Left kidney (tissue), 2 donors: ENCODE results near the gene SMAP1. TPM values are rescaled to one million over a fixed set of nuclear protein-coding genes. Genes with fewer than 3 reads are reported as not detected.

Experiments used
- DNase-seq: peaks from one replicate; pipeline ENCODE4 v3.0.0-alpha.2; 2013
- polyA plus RNA-seq: library from polyadenylated mRNA; unstranded; fragments of 120-200 nt; gene quantifications from one replicate; pipeline ENCODE4 v1.2.1, GENCODE V29; 2013; ENCODE audit not compliant: insufficient read length

The SMAP1 gene
- polyA plus RNA-seq, 1 donor = 31.3 TPM

- no peak for DNase-seq
Observed at GRCh38 chr6:70676821-70677220, 9.1 kb downstream of the SMAP1 start.

DNA sequence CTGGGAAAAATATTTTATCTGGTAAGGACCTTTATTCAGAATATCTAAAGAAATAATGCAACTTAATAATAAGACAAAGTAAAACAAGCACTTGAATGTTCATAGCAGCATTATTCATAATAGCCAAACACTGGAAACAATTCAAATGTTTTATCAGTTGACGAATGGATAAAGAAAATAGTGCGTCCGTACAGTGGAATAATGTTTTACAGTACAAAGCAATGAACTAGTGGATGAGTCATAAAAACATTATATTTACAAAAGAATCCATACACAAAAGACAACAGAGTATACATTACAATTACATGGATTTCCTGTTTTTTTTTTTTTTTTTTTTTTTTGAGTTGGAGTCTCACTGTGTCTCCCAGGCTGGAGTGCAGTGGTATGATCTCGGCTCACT lies 12.7 kb downstream of the SMAP1 start:
- DNase-seq = no peak

GRCh38 chr6:70684794-70685493 lies 17.3 kb downstream of the SMAP1 start:
- no peak for DNase-seq

DNA sequence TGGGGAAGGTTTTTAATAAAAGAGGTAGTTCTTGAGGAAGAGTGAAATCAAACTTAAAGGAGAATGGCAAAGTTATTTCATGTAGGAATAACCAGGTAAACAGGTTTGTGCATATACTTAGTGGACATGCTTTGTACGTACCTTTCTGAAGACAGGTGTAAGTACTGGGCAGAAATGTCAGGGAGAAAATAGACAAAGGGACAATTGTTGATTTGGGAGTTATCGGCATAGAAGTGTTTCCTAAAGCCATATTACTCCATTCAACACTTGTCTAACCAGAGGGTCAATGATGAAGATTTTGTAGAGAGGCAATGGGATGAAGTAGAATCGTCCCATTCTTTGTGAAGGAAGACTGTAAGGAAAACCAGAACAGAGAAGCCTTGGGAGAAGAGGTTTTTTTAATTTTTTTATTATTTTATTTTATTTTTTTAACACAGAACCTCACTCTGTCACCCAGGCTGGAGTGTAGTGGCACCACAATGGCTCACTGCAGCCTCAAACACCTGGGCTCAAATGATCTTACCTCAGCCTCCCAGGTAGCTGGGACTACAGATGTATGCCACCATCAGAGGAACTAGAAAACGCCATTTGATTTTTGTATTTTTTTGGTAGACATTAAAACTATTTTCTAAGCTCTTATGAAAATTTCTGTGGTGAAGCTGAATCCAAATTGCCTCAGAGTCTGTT lies 18.0 kb downstream of the SMAP1 start:
- DNase-seq = no peak

DNA sequence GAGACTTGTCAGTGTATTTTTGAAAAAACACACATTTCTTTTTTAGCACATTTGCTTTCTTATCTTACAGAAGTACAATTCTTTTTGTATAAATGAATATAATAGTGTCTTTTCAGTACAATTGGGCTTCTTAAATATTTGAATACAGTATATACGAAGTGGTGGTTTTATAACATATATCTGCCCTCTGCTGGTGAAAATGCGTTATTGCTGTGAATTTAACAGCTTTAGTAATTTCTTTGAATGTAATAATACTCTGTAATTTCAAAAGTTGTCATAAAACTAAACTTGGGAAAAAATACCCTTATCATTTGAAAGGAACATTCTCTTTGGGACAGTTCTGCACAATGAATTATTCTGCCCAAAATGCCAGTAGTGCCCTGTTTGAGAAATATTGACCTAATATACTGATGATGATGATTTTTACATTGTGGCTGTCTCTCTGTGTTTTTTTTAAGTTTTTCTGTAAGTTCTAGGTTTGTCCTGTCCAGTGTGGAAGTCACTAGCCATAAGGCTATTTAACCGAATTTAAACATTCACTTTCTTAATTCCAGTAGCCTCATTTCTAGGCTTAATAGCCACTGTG lies 19.0 kb downstream of the SMAP1 start:
- peak; percentile 36 for DNase-seq

DNA sequence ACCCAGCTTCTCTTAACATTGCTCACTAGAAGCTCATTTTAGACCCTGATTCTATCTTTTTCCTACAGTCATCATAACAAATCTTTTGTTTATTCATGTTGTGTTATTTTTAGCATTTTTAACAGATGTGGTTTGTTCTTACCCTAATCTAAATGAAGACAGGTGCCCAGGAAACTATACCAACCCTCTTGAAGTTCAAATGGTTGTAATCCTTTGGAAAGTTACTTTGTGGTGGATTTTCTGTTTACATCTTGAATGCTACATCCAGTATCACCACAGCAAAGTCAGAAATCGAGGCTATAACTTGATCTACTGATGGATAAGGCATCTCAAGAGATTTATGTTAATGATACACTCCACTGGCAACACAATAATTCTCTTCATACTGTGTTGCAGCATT lies 26.2 kb downstream of the SMAP1 start:
- no peak for DNase-seq

DNA sequence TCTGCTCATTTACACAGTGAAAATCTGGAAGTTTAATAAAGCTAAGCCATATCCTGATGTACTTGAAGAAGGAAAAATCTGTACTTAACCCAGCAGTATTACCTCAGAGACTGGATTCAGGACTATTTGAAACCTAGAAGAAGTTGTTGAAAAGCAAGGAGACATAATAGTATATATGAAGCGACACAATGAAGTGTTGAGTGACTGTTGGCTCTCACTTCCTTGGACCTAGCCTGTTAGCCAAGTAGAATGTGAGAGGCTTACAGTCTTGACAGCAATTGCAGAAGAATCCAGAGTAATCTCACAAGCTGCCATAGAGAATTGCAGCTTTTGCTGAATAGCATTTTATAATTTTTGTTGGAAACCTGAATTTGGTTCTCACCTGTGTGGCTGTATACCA lies 26.7 kb downstream of the SMAP1 start:
- DNase-seq = no peak

- DNase-seq = no peak
Observed at GRCh38 chr6:70700922-70701876, 33.5 kb downstream of the SMAP1 start.

GRCh38 chr6:70705772-70706171 lies 38.1 kb downstream of the SMAP1 start:
- no peak for DNase-seq

DNA sequence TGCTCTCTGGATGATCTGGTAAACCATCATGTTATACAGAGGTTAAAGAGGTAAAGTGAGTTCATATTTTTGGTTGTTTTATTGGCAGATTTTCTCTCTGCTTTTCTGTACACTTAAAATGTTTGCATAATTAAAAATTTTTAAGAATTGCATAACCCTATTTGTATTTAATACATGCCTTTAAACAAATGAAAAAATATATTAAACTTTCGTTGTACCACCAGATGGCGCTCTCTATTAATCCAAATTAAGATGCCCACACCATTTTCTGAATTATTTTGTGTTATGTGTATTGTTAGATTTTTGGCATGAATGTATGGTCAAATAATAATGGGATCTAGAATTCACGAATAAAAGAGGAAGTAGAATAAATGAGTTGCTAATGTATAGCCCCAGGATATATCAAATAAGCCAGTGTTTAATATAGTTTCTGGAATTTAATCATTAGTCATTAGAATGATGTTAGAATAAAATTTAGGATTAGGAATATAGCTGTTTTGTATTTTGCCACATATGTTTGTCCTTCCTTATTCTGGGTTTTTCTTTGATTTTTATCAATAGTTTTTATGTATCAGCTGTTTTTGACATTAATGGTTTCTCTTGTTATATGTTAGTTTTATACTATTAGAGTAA lies 38.9 kb downstream of the SMAP1 start:
- DNase-seq = peak; percentile 36

DNA sequence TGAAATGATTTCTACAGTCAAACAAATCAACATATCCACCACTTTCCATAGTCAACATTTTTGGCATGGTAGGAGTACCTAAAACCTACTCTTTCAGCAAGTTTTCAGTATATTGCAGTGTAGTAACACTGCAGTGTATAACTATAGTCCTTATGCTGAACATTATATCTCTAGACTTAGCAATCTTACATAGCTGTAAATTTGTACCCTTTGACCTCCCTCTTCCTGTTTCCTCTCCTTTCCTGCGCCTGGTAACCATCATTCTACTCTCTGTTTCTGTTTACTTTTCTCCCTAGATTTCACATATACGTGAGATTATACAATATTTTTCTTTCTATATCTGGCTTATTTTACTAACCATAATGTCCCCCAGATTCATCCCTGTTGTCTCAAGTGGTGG lies 40.2 kb downstream of the SMAP1 start:
- DNase-seq = no peak

DNA sequence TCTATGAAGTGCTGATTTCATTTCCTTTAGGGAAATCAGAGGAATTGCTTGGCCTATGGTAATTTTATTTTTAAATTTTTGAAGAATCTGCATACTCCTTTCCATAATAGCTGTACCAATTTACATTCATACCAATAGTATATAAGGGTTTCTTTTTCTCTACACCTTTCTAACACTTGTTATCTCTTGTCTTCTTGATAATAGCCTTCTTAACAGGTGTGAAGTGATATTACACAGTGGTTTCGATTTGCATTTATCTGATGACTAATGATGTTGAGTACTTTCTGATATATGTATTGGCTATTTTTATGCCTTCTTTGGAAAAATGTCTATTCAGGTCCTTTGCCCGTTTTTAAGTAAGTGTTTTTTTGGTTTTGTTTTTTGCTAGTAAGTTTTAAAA lies 40.8 kb downstream of the SMAP1 start:
- DNase-seq = no peak

DNA sequence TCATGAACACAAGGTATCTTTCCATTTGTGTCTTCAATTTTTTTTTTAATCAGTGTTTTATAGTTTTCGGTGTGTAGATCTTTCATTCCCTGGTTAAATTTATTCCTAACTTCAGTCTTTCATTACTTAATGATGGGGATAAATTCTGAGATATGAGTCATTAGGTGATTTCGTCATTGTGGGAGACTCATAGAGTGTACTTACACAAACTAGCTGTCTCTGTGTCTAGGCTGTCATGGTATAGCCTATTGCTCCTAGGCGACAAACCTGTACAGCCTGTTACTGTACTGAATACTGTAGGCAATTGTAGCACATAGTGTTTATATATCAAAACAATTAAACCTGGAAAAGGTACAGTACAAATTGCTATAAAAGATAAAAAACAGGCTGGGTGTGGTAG lies 42.1 kb downstream of the SMAP1 start:
- DNase-seq = no peak

- no peak for DNase-seq
Observed at GRCh38 chr6:70714716-70715257, 47.1 kb downstream of the SMAP1 start.

DNA sequence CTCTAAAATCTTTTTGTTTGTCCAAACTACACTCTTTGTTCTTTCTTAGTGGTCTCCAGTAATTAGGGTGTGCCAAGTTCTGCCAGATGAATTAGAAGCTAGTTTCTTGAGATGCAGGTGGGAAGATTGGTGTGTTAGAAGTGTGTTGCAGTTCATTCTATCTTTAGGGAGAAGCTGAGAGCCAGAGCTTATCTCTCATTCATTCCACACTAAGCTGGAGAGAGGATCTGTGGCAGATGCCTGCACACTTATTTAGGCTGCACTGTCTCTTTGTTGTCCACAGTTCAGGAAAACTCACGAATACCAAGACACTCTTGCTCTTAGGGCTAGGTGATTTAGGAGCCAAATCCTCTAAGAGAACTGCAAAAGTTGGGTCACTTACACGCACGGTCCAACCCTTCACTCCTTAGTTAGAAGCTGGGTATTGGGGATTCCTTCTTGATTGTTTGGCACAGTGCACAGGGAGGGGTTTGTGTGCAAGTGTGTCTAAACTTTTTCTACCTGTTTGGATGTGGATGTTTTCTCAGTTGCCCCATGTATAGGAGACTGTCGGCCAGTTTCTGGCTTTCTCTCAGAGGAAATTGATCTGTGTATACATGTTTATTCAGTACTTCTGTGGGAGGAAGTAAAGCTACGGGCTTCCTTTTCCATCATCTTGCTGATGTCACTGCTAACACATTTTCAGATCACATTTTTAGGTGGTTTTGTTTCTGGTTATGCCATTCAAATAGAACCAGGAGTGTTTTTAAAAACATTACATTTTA lies 49.5 kb downstream of the SMAP1 start:
- DNase-seq = no peak

- DNase-seq = no peak
Observed at GRCh38 chr6:70724524-70724923, 56.8 kb downstream of the SMAP1 start.

- DNase-seq = no peak
Observed at GRCh38 chr6:70725817-70726415, 58.2 kb downstream of the SMAP1 start.

DNA sequence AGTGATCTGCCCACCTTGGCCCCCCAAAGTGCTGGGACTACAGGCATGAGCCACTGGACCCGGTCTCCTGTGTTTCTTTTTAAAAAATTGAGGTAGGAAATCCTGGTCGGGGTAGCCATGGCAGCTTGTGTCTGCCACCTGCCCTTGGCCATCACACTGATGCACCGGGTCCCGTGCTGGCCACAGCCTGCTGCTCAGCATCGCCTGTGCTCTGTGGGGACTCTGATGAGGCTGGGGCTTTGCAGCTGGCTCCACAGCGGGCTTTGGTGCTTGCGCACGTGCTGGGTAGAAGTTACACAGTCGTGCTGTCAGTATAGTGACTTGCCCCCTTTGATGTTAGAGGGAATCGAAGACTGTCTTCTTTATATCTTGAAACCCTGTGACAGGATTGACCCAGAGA lies 66.7 kb downstream of the SMAP1 start:
- DNase-seq = no peak

DNA sequence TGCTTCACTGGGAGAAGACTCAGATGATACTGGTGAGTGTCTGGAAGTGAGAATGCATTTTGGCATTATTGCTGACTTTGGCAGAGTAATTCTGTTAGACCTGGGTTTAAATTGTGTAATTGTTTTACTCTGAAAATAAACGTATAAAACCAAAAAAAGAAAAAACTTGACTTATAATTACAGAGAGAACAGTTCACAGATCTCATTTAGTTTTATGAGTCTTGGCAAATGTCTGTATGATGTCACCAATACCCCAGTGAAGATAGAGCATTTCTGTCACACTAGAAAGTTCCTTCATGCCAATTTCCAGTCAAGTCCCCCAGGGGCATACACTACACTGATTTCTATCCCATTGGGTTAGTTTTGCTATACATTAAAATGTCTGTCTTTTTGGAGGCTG lies 67.3 kb downstream of the SMAP1 start:
- no peak for DNase-seq

DNA sequence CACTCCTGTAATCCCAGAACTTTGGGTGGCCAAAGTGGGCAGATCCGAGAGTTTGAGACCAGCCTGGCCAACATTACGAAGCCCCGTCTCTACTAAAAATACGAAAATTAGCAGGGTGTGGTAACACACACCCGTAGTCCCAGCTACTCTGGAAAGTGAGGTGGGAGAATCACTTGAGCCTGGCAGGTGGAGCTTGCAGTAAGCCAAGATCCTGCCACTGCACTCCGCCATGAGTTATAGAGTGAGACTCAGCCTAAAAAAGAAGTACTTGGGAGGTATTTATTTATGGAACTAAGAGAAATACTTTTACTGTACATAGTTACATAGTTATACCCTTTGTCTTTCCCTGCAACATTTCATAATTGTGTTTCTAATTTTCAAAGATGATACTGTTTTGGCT lies 67.8 kb downstream of the SMAP1 start:
- DNase-seq = no peak

GRCh38 chr6:70738028-70738427 lies 70.3 kb downstream of the SMAP1 start:
- DNase-seq = no peak
